GM18526 (cell line): ENCODE data around the gene ANG.

Experiments used
- POLR2A ChIP-seq: IDR thresholded peaks from 3 replicates; pipeline ENCODE4 v1.6.1; 2011; ENCODE audit not compliant: insufficient read length; ENCODE audit errors: extremely low read depth

Gene ANG

GRCh38 chr14:20666400-20666961 is 22.1 kb upstream of the ANG start:
- peak; percentile 34 for TF ChIP-seq POLR2A

- peak; percentile 40 for TF ChIP-seq POLR2A
Measured at GRCh38 chr14:20667957-20668356, 20.6 kb upstream of the ANG start.

GRCh38 chr14:20668969-20669368 is 19.6 kb upstream of the ANG start:
- no peak for TF ChIP-seq POLR2A

DNA sequence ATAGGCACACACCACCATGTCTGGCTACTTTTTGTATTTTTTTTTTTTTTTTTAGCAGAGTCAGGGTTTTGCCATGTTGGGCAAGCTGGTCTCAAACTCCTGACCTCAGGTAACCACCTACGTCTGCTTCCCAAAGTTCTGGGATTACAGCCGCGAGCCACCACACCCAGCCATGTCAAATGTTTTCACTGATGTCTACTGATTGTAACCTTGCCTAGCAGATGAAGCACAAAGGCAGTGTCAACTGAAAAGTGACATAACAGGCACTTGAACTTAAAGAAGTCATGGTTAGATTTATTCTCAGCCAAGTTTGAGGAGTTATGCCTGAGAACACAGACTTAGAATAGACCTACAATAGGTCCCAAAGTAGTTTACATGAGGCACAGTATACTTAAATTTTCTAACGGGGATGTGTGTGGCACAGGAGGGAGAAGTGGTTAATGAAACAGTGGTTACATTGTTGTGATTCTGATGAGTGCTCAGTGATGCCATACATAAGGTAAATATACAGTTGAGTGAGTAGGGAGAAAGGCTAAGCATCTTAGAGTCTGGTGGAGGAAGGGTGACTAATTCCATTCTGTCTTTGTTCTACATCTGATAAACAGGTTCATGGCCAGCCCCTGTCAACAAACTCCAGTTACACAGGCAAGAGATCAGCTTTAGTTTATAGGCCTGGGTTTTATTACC is 16.8 kb upstream of the ANG start:
- TF ChIP-seq POLR2A = no peak

DNA sequence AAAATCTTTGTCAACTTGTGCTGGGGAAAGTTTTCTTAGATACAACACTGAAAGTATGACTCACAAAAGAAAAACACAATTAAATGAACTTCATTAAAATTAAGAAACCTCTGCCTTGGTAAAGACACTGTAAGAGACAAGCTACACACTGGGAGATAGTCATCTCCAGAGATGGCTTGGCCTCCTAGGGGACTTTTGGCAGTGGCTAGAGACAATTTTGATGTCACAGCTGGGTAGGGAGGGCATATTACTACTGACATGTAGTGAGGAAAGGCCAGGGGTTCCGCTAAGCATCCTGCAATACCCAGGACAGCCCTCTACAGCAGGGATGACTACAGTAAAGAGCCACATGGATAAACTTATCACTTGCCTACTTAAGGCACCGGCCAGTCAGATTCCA is 12.9 kb upstream of the ANG start:
- TF ChIP-seq POLR2A = no peak

DNA sequence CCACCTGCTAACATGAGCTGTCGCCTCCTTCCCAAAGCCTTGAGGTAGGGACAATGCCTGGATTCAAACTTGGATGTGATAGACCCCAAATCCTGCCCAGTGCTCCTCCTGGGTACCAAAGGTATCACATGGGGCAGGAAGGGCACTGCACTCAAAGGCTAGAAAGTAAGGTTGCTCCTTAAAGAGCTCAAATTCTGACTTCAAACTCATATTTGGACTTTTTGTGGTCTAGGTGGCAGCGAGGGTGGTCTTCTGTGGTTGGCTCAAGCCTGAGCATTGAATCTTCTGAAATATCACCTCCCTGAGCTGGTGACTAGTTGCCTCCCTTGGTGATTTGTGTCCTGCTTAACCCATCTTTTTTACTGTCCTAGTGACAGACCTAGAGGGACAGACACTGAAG is 12.5 kb upstream of the ANG start:
- TF ChIP-seq POLR2A = no peak

GRCh38 chr14:20679907-20680306 is 8.7 kb upstream of the ANG start:
- TF ChIP-seq POLR2A = no peak

- no peak for TF ChIP-seq POLR2A
Measured at GRCh38 chr14:20680363-20680762, 8.2 kb upstream of the ANG start.

DNA sequence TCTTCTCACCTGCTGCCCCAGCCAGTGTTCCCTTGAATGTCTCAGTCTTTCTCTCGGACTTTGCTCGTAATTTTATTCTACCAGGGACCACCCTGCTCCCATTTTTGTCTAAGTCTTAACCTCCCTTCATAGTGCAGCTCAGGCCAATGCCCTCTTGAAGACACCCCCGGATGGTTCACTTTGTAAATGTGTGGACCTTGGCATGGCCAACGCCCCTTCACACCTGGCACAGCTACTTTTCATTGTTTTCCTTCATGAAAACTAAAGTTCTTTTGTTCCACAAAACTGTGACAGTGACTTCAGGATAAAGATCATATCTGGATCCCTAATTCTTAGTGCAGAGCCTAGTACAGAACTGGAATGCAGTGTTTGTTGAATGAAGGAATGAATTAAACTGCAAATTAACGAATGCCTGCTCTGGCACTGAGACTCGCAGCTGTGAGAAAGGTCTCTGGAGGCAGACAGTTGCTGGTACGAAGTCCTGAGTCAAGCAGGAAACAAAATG is 7.7 kb upstream of the ANG start:
- TF ChIP-seq POLR2A = no peak

DNA sequence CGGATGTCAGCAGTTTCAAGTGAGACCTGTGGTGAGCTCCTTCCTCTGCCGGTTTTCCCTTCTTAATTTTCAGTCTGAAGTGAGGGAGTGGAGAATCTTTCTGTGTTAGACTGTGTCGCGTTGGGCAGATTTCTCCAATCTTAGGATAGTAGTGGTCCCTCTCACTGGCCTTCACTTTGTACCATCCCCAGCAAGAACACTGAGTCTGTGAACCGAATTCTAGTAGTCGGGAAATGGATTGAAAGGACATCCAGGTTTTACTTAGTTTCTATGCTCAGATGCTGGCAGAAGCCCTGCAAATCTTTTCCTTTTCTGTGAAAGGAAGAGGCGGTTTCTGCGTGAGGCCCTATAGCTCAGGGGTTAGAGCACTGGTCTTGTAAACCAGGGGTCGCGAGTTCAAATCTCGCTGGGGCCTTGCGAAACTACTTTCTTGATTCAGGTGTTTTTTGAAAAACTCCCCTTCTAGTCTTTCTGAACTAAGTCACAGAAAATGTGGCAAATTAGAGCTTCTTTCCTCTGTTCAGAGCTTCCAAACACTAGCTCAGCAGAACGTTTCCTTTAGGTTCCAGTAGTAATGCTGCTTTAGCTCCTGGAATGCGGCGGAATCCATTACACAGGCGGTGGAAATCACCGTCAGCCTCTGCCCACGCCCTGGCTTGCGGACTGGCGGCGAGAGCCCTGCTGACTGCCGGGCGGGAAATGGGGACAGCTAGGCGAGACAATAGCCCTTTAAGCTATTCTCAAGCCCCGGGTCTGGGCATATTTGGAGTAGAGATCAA is 7.0 kb upstream of the ANG start:
- no peak for TF ChIP-seq POLR2A

- TF ChIP-seq POLR2A = peak; percentile 8
Measured at GRCh38 chr14:20682127-20682434, 6.5 kb upstream of the ANG start.

DNA sequence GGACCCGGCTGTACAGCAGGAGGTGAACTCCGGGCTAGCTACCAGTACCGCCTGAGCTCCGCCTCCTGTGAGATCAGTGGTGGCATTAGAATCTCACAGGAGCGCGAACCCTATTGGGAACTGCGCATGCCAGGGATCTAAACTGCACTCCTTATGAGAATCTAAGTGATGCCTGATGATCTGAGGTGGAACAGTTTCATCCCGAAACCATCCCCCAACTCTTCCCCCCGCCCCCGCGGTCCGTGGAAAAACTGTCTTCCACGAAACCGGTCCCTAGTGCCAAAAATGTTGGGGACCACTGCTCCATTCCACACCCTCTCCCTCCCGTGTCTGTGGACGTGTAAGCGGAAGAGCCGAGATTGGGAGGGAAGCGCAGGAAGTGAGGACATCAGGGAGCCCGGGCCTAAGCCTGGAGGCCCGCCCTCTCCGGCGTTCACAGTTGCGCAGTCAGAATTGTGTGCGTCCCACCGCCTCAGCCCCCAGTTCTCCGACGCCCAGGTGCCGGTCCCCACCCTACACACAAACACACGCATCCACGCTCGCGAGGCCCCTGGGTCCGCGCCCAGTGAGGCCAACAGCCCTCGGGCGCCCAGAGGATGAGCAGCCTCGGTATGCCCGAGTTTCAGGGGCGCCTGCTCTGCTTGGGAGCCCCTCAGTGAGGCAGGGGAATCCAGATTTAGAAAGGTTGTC is 6.0 kb upstream of the ANG start:
- TF ChIP-seq POLR2A = peak; percentile 76

DNA sequence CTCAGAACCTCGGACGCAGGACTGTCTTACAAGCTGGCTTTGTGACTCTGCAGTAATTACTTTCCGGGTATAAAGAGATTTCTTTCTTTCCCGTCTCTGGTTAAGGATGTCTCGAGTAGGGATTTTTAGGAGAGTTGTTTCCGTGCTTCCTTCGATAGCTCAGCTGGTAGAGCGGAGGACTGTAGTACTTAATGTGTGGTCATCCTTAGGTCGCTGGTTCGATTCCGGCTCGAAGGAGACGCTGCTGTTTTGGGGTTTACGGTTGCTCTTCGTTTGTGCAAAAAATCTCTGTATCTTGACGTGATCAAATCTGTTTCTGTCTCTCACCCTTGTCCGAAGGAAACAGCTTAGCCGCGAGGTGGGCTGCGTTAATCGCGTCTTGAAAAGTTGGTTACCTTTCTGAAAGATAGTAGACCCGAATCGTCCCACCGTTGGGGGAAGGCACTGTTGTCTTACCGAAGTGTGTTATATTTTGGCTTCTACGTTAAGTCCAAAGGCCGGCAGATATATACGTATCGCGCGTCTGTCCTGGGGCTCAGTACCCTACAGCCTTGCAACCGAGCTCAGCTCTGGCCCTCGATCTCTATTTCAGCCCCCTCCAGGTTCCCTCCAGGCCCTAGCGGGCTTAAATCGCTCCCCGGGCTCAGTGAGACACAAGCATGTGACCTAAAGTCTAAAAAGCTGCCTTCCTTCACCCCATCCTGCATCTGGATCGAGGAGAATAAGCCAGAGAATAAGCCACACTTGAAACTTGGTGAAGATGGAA is 5.3 kb upstream of the ANG start:
- TF ChIP-seq POLR2A = no peak

DNA sequence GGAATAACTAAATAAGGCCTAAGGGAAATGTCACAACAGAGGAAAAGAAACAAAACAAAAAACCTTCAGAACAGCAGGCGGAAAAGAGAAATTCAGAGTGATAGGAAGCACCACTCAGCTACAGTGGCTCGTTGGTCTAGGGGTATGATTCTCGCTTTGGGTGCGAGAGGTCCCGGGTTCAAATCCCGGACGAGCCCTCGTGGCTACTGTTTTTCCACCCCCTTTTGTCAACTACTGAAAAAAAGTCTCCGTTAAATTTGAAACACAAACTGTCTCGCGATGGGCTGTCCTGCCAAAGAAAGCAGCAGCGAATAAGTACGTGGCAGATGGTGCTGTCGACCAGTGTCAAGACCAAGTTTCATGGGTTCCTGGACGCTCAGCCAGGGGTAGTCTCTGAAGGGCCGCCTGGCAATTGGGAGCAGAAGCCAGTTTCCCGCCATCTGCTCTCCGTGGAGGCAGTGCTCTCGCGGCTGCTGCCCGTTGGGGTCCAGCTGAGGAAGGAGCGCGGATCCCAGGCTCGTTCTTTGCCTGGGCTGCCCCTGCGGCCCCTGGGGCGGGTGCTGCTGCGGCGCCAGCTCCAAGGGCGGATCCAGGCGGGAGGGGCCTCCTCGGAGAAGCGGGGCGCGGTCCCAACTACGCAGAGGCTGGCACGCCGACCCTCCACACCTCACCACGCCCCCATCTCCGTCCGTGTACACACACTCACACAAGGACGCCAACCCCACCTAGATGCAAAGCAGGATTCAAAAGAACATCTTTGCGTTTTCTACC is 4.5 kb upstream of the ANG start, which contains the start of gene RNASE4:
RNASE4 (plus strand) TSS at position 670 of the 771 bp plus-strand sequence. CDS start 14,812 bp downstream, outside the sequence.
- TF ChIP-seq POLR2A = no peak
